GM21576 (cell line): ENCODE data around the gene RBAK.
"Not testable (repeated sequence)": the region's sequence is repeated elsewhere in the genome, so short reads cannot be mapped to it uniquely, and the experiment has no call there.

Source experiments
- ATAC-seq: cut with Tn5 transposase; IDR thresholded peaks from one replicate; pipeline ENCODE4 v1.9.1; 2021; ENCODE audit warnings: mild to moderate bottlenecking, moderate library complexity; ENCODE audit not compliant: unreplicated experiment

Gene RBAK

DNA sequence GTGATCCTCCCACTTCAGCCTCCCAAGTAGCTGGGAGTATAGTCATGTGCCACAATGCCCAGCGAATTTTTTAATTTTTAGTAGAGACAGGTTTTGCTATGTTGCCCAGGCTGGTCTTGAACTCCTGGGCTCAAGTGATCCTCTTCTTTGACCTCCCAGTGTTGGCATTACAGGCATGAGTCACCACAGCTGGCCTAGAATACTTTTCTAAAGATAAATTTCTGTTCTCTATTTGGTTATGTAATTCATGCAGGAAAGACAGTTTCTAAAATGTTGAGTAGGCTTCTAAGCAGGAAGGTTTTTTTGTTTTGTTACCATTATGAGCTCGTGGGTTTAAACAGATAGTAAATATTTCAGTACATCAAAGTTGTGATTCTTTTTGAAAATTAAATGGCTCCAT is 5.0 kb downstream of the RBAK start:
- ATAC-seq, result no peak

GRCh38 chr7:5051731-5052130 is 6.1 kb downstream of the RBAK start:
- not testable (repeated sequence) for ATAC-seq

- ATAC-seq, result no peak
These were observed 7.5 kb downstream of the RBAK start for GRCh38 chr7:5053175-5053574.

DNA sequence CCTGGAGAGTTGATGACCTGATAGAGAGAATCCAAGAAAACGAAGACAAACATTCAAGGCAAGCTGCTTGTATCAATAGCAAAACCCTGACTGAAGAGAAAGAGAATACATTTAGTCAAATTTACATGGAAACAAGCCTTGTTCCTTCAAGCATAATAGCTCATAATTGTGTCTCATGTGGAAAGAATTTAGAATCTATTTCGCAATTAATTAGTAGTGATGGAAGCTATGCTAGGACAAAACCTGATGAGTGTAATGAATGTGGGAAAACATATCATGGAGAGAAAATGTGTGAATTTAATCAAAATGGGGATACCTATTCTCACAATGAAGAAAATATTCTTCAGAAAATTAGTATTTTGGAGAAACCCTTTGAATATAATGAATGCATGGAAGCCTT is 18.0 kb downstream of the RBAK start:
- ATAC-seq, result no peak

DNA sequence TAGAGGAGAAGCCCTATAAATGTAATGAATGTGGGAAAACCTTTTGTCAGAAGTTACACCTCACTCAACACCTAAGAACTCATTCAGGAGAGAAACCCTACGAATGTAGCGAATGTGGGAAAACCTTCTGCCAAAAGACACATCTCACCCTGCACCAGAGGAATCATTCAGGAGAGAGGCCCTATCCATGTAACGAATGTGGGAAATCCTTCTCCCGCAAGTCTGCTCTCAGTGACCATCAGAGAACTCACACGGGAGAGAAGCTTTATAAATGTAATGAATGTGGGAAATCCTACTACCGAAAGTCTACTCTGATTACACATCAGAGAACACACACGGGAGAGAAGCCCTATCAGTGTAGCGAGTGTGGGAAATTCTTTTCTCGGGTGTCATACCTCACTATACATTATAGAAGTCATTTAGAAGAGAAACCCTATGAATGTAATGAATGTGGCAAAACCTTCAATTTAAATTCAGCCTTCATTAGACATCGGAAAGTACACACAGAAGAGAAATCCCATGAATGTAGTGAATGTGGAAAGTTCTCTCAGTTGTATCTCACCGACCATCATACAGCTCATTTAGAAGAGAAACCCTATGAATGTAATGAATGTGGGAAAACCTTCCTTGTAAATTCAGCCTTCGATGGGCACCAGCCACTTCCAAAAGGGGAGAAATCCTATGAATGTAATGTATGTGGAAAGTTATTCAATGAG is 18.9 kb downstream of the RBAK start:
- ATAC-seq, result no peak

- no peak for ATAC-seq
These were observed 19.4 kb downstream of the RBAK start for GRCh38 chr7:5065107-5065407.

DNA sequence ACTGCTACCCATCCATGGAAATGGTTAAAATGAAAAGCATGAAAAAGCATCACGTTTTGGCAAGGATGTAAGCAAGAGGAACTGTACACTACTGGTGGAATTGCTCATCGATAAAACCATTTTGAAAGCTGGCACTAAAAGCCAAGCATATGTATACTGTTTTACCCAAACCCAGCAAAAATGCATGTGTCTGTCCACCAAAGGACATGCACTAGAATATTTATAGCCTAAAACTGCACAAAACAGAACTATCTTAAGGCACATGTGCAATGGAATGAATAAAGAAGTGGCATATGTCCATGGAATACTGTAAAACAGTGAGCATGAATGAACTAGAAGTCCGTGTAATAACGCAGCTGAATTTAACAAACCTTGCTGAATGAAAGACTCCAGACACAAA is 22.9 kb downstream of the RBAK start:
- no peak for ATAC-seq

DNA sequence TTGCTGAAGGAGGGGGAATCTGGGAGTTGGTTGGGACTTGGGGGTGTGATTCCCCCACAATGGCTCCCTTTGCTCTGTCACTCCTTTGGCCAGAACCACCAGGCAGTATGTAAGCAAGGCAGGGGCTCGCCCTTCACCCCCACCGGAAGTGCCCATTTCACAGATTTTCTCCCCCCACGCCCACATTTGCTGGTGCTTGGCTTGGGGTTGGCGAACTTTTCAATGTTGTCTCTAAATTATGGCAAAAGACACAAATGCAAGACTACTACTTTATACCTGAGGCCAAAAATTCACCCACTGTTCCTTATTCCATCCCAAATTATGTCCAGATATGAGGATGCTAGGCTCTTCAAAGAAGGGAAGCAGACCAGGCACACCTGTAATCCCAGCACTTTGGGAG is 24.5 kb downstream of the RBAK start:
- no peak for ATAC-seq

GRCh38 chr7:5075187-5075586 is 29.5 kb downstream of the RBAK start:
- not testable (repeated sequence) for ATAC-seq

- no peak for ATAC-seq
These were observed 32.1 kb downstream of the RBAK start for GRCh38 chr7:5077740-5078139.

- ATAC-seq, result no peak
These were observed 37.1 kb downstream of the RBAK start for GRCh38 chr7:5082806-5083205.

- no peak for ATAC-seq
These were observed 37.7 kb downstream of the RBAK start for GRCh38 chr7:5083311-5083711.

- no peak for ATAC-seq
These were observed 40.6 kb downstream of the RBAK start for GRCh38 chr7:5086256-5086655.

GRCh38 chr7:5088228-5088833 is 42.7 kb downstream of the RBAK start:
- ATAC-seq, result not testable (repeated sequence)

GRCh38 chr7:5088906-5089305 is 43.2 kb downstream of the RBAK start:
- ATAC-seq, result no peak

DNA sequence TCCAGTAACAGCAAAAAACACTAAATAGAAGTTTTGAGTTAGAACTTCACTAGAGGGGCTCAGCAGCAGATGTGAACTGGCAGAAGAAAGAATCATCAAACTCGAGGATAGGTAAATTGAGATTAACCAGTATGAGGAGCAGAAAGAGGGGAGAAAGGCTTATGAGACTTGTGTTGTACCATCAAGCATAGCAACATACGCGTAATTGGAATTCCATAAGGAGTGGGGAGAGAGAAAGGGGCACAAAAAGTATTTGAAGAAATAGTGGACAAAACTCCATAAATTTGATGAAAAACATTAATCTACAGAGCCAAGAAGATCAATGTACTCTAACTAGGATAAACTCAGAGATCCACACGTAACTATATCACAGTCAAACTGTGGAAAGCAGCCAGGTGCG is 48.3 kb downstream of the RBAK start:
- no peak for ATAC-seq

DNA sequence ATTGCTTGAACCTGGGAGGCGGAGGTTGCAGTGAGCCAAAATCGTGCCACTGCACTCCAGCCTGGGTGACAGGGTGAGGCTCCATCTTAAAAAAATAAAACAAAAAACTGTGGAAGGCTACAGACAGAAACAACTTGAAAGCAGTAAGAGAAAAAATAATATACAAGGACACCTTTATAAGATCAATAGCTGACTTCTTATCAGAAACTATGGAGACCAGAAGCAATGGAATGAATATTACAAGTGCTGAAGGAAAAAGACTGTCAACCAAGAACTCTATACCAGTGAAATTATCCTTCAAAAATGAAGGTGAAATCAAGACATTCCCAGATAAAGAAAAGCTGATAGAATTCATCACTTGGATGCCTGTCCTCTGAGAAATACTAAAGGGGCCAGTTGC is 49.0 kb downstream of the RBAK start:
- ATAC-seq, result no peak

DNA sequence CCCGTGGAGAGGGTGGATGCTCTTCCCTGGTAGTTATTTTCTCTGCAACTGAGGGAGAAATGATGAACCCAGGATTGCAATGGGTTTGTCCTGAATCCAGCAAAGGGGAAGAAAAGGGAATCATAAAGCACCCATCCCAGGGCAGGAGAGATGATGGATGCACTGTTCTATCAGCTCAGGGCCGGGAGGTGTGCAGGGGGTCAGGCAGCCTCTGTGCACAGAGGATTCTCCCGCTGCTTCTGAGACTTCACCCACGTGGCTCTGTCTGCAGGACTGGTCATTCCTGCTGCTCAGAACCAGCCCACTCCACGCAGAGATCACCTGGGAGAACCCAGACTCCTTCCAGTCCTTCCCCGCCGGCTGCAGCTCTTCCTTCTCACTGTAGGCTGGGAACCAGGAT is 70.7 kb downstream of the RBAK start:
- ATAC-seq, result no peak

GRCh38 chr7:5117095-5117970 is 71.7 kb downstream of the RBAK start:
- no peak for ATAC-seq
